ENCODE results near the gene RBM47.
"Not testable (repeated sequence)": the region's sequence is repeated elsewhere in the genome, so short reads cannot be mapped to it uniquely, and the experiment has no call there.

Gene RBM47

GRCh38 chr4:40632080-40632479, 2.4 kb upstream of the RBM47 start:
- Histone ChIP-seq H3K79me2 (peaks cover 8% of the 10 kb centered on the region), H3K4me3 (ENCODE audit: low read depth, low read length) (no peak overlapping the region), H3K4me2 (ENCODE audit: low read length) (no peak overlapping the region), H3K9ac (no peak overlapping the region), H3K36me3 (ENCODE audit: control insufficient read depth, insufficient read depth, low read length) (no peaks in the 10 kb centered on the region), H3K9me3 (ENCODE audit: control insufficient read depth, low read length) (no peaks in the 10 kb centered on the region), H3K4me1 (peaks cover 7% of the 10 kb centered on the region), H3K27ac (peak overlapping the region; percentile 100), H2AFZ (peak overlapping the region; percentile 31), H3K27me3 (ENCODE audit: control insufficient read depth, insufficient read depth, low read length) (no peaks in the 10 kb centered on the region)
- no peak for TF ChIP-seq CTCF (IDR thresholded peaks at IDR 0.05)

GRCh38 chr4:40630335-40631021, 814 bp upstream of the RBM47 start:
- peaks cover 15% of the 10 kb centered on the region for H3K79me2 ChIP-seq
- peak overlapping the region; percentile 94 for H3K4me3 ChIP-seq (ENCODE audit: low read depth, low read length)
- no peaks in the 10 kb centered on the region for H3K36me3 ChIP-seq (ENCODE audit: control insufficient read depth, insufficient read depth, low read length)
- TF ChIP-seq CTCF (IDR thresholded peaks at IDR 0.05) = no peak
- no peaks in the 10 kb centered on the region for H3K27me3 ChIP-seq (ENCODE audit: control insufficient read depth, insufficient read depth, low read length)
- H3K4me2 ChIP-seq (ENCODE audit: low read length) = peak overlapping the region; percentile 92
- H3K27ac ChIP-seq = peak overlapping the region; percentile 100
- no peaks in the 10 kb centered on the region for H3K9me3 ChIP-seq (ENCODE audit: control insufficient read depth, low read length)
- H3K9ac ChIP-seq = peak overlapping the region; percentile 97
- peaks cover 7% of the 10 kb centered on the region for H3K4me1 ChIP-seq
- peak overlapping the region; percentile 84 for H2AFZ ChIP-seq

- Histone ChIP-seq H3K36me3 (ENCODE audit: control insufficient read depth, insufficient read depth, low read length) (no peaks in the 10 kb centered on the region), H2AFZ (no peak overlapping the region), H3K79me2 (peaks cover 20% of the 10 kb centered on the region), H3K9me3 (ENCODE audit: control insufficient read depth, low read length) (no peaks in the 10 kb centered on the region), H3K4me3 (ENCODE audit: low read depth, low read length) (peak overlapping the region; percentile 94), H3K27me3 (ENCODE audit: control insufficient read depth, insufficient read depth, low read length) (no peaks in the 10 kb centered on the region), H3K27ac (peak overlapping the region; percentile 100), H3K4me2 (ENCODE audit: low read length) (peak overlapping the region; percentile 92), H3K4me1 (peaks cover 7% of the 10 kb centered on the region), H3K9ac (no peak overlapping the region)
- TF ChIP-seq CTCF (IDR thresholded peaks at IDR 0.05) = no peak
Measured at GRCh38 chr4:40628888-40629287, 776 bp downstream of the RBM47 start.

GRCh38 chr4:40628407-40628806, 1.3 kb downstream of the RBM47 start:
- H3K9ac ChIP-seq; H3K9me3 ChIP-seq (ENCODE audit: control insufficient read depth, low read length): not testable (repeated sequence)
- H3K4me3 ChIP-seq (ENCODE audit: low read depth, low read length) = peak overlapping the region; percentile 94

GRCh38 chr4:40627540-40627939, 2.1 kb downstream of the RBM47 start:
- no peak for TF ChIP-seq CTCF (IDR thresholded peaks at IDR 0.05)
- Histone ChIP-seq H3K9ac (no peak overlapping the region), H3K27ac (peak overlapping the region; percentile 100), H3K79me2 (peaks cover 30% of the 10 kb centered on the region), H3K9me3 (ENCODE audit: control insufficient read depth, low read length) (no peaks in the 10 kb centered on the region), H3K36me3 (ENCODE audit: control insufficient read depth, insufficient read depth, low read length) (no peaks in the 10 kb centered on the region), H3K27me3 (ENCODE audit: control insufficient read depth, insufficient read depth, low read length) (no peaks in the 10 kb centered on the region), H2AFZ (no peak overlapping the region), H3K4me3 (ENCODE audit: low read depth, low read length) (peak overlapping the region; percentile 94), H3K4me2 (ENCODE audit: low read length) (peak overlapping the region; percentile 56), H3K4me1 (peaks cover 7% of the 10 kb centered on the region)

More at GRCh38 chr4:40628407-40628806, 1.3 kb downstream of the RBM47 start:
- H3K27ac ChIP-seq = peak overlapping the region; percentile 100
- peaks cover 22% of the 10 kb centered on the region for H3K79me2 ChIP-seq
- not testable (repeated sequence) for H3K27me3 ChIP-seq (ENCODE audit: control insufficient read depth, insufficient read depth, low read length); H3K36me3 ChIP-seq (ENCODE audit: control insufficient read depth, insufficient read depth, low read length); H3K4me1 ChIP-seq; H2AFZ ChIP-seq
- H3K4me2 ChIP-seq (ENCODE audit: low read length) = peak overlapping the region; percentile 56

All from parathyroid adenoma (tissue), 2 donors.